Ovary (tissue), 3 donors: ENCODE results near the gene MYH9.

Experiments used
- EP300 ChIP-seq: sonication (generic); formaldehyde crosslinking; IDR thresholded peaks from one replicate; pipeline ENCODE4 v1.6.1; 2017; ENCODE audit warnings: antibody characterized with exemption
- POLR2A ChIP-seq: fragments of 450-650 bp; IDR thresholded peaks from one replicate; pipeline ENCODE4 v1.6.1; 2017; ENCODE audit warnings: antibody characterized with exemption, mild to moderate bottlenecking, moderate library complexity
- TF ChIP-seq, protein P1 (sequence below), 3 donors: fragments of 450-650 bp in 2 of 3; fragments of 200-600 bp in 1 of 3; IDR thresholded peaks; one replicate each; pipeline versions ENCODE4 v1.5.1 to v1.8.0; 2016 to 2022; ENCODE audit warnings: antibody characterized with exemption in 3 of 3, mild to moderate bottlenecking in 1 of 3
- donor health status: DM: no; HTN: no; CAD: no.

DNA sequence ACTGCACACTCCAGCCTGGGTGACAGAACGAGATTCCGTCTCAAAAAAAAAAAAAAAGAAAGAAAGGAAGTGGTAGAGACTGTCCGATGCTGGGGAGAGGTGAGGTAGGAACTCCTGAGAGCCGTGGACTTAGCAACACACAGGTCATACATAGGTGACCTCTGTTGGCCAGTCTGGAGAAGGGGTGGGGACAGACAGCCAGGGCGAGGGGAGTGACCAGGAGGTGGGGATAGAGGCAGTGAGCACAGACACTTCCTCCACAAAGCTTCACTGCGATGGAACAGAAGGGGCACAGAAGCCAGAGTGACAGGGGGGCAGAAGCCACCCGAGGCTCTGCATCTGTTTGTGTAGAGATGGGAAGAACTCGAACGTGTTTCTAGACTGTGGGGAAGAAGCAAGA, 47.1 kb downstream of the MYH9 start:
- TF ChIP-seq, protein P1, sequence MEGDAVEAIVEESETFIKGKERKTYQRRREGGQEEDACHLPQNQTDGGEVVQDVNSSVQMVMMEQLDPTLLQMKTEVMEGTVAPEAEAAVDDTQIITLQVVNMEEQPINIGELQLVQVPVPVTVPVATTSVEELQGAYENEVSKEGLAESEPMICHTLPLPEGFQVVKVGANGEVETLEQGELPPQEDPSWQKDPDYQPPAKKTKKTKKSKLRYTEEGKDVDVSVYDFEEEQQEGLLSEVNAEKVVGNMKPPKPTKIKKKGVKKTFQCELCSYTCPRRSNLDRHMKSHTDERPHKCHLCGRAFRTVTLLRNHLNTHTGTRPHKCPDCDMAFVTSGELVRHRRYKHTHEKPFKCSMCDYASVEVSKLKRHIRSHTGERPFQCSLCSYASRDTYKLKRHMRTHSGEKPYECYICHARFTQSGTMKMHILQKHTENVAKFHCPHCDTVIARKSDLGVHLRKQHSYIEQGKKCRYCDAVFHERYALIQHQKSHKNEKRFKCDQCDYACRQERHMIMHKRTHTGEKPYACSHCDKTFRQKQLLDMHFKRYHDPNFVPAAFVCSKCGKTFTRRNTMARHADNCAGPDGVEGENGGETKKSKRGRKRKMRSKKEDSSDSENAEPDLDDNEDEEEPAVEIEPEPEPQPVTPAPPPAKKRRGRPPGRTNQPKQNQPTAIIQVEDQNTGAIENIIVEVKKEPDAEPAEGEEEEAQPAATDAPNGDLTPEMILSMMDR (IDR thresholded peaks at IDR 0.05), result no peak
- TF ChIP-seq EP300 (no peak), POLR2A (no peak)
